ENCODE results near the gene ATP2B2.

The ATP2B2 gene

DNA sequence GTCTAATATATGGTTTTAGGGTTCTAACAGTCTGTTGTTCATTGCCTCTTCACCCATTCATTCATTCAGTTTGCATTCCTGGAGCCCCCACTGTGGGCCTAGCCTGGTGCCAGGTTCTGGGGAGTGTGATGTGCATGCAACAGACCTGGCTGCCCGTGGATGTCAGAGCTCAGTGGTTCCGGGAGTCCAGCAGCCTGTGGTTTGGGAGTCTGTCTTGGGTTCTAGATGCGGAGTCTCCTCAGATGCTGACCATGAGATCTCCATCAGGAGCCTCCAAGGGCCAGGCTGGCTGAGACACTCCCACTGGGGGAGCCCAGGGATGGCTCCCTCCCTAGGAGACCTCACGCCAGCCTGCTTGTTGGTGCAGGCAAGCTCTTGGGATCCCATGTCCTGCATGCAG lies 92.3 kb downstream of the ATP2B2 start:
- no peak for DNase-seq (ENCODE audit: low read depth)
- no peak overlapping the region for H3K4me3 ChIP-seq (ENCODE audit: low read length)
- TF ChIP-seq, protein P1, sequence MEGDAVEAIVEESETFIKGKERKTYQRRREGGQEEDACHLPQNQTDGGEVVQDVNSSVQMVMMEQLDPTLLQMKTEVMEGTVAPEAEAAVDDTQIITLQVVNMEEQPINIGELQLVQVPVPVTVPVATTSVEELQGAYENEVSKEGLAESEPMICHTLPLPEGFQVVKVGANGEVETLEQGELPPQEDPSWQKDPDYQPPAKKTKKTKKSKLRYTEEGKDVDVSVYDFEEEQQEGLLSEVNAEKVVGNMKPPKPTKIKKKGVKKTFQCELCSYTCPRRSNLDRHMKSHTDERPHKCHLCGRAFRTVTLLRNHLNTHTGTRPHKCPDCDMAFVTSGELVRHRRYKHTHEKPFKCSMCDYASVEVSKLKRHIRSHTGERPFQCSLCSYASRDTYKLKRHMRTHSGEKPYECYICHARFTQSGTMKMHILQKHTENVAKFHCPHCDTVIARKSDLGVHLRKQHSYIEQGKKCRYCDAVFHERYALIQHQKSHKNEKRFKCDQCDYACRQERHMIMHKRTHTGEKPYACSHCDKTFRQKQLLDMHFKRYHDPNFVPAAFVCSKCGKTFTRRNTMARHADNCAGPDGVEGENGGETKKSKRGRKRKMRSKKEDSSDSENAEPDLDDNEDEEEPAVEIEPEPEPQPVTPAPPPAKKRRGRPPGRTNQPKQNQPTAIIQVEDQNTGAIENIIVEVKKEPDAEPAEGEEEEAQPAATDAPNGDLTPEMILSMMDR (IDR thresholded peaks at IDR 0.05; ENCODE audit: insufficient read depth, low read depth, low read length, missing control alignments), result no peak

GRCh38 chr3:10411598-10412332 lies 93.6 kb downstream of the ATP2B2 start:
- TF ChIP-seq, protein P1 (IDR thresholded peaks at IDR 0.05; ENCODE audit: insufficient read depth, low read depth, low read length, missing control alignments), result no peak
- DNase-seq (ENCODE audit: low read depth), result no peak
- H3K4me3 ChIP-seq (ENCODE audit: low read length), result no peak overlapping the region

DNA sequence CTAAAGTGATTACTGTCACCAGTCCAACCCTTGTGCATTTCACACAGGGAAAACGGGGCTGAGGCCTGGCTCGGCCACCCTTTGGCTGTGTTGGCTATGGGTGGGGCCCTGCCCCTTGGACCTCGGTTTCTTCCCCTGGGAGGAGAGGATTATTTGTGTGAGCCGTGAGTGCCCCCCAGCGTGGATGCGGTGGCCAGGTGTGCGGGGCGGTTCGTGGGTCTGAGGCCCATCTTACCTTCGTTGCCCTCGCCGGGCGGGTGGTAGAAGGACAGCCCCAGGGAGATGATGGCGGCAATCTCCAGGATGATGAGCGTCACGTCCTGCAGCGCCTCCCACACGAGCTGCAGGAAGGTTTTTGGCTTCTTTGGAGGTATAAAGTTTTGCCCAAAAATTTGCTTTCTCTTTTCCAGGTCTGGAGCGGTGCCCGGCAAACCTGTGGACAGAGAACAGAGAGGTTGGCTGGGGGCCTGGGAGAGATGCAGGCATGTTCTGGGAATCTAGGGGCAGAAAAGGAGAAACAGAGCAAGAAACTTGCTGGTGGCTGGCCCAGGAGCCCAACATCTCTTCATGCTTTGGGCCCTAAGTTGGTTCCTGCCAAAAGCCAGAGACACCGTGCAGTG lies 94.9 kb downstream of the ATP2B2 start:
- TF ChIP-seq, protein P1 (IDR thresholded peaks at IDR 0.05; ENCODE audit: insufficient read depth, low read depth, low read length, missing control alignments), result no peak
- no peak for DNase-seq (ENCODE audit: low read depth)
- no peak overlapping the region for H3K4me3 ChIP-seq (ENCODE audit: low read length)

DNA sequence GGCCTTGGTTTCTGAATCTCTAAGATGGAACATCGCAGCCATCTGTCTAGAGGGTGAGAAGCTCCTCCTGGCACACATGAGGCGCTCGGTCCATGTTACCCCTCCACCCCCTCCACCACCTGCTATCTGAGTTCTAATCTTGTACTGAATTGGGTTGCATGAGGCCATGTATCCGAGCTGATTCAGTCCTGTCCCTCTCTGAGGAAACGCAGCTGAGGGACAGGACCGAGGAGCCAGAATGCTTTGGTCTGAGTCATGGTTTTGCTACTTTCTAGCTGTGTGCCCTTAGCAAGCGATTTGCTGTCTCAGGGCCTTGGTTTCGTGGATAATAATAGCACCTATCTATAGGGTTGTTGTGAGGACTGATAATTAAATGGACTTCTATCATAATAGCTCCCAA lies 96.7 kb downstream of the ATP2B2 start:
- TF ChIP-seq, protein P1 (IDR thresholded peaks at IDR 0.05; ENCODE audit: insufficient read depth, low read depth, low read length, missing control alignments), result no peak
- H3K4me3 ChIP-seq (ENCODE audit: low read length), result no peak overlapping the region

DNA sequence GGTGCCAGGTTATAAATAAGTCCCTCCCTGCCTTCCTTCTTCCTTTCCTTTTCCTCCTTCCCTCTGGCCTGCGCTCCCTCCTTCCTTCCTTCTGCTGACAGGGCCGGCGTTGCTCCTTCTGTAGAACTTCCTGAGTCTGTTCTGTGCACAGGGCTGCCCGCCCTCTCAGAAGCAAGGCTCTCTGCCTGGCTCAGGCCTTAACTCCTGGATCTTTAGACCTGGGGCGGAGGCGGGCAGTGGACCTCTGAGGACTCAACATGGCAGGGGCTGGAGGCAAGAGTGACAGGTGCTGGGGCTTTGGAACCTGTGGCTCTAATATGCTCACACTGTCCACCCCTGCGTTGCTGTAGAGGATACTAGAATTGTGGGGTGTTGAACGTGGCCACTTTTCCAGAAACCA lies 98.0 kb downstream of the ATP2B2 start:
- no peak for DNase-seq (ENCODE audit: low read depth)
- no peak overlapping the region for H3K4me3 ChIP-seq (ENCODE audit: low read length)
- TF ChIP-seq, protein P1 (IDR thresholded peaks at IDR 0.05; ENCODE audit: insufficient read depth, low read depth, low read length, missing control alignments), result no peak

More for the DNA sequence above, 96.7 kb downstream of the ATP2B2 start:
- DNase-seq (ENCODE audit: low read depth), result peak; percentile 11

DNA sequence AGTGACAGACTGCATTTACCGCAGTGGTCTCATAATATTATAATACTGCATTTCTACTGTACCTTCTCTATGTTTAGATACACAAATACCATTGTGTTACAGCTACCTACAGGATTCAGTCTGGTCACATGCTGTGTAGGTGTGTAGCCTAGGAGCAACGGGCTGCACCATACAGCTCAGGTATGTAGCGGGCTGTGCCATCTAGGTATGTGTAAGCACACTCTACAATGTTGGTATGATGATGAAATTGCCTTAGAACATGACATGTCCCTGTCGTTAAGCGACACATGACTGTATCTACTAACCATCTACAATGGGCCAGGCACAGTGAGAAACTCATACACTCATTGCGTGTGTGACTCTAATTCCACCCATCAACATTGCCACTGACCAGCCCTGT lies 99.0 kb downstream of the ATP2B2 start:
- TF ChIP-seq, protein P1 (IDR thresholded peaks at IDR 0.05; ENCODE audit: insufficient read depth, low read depth, low read length, missing control alignments), result no peak
- peak; percentile 19 for DNase-seq (ENCODE audit: low read depth)
- no peak overlapping the region for H3K4me3 ChIP-seq (ENCODE audit: low read length)

Data from epithelial cell of esophagus (primary cell).